ENCODE results near the gene GRHPR.

DNA sequence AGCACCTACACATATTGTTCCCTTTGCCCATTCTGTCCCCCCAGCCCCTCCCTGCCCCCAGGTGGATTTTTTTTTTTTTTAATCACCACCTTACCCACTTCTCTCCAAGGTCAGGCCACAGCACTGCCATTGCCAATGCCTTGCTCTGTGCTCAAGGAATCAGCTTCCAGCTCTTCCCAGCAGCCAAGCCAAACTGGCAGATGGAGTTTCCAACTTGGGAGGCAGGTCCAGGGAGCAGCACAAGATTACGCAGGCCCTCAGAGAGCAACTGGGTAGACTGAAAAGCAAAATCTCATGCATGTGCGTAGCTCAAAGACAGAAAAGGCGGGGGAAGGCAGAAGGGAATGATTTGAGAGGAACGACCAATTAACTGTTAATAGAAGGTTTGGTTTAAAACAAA is 15.1 kb downstream of the GRHPR start:
- TF ChIP-seq CTCF (IDR thresholded peaks at IDR 0.05) (no peak), POLR2A (IDR thresholded peaks at IDR 0.05) (no peak)
